ENCODE results near the gene SLCO1C1. TPM values are rescaled to one million over a fixed set of nuclear protein-coding genes. Genes with fewer than 3 reads are reported as not detected.

The SLCO1C1 gene
- total and polyA plus RNA-seq, 2 of the 4 experiments (the other 2 are of a cell fraction): not detected

- DNase-seq (no peak), ATAC-seq (ENCODE audit: low read depth) (no peak)
- CTCF ChIA-PET: no interaction called here
- Histone ChIP-seq H3K9ac (ENCODE audit: low read depth, low read length) (no peak overlapping the region), H3K79me1 (ENCODE audit: low read depth in 1 of 2, low read length in 2 of 2) (no peaks in the 10 kb centered on the region), H2BK120ac (ENCODE audit: low read depth, low read length) (no peak overlapping the region), H4K20me1 (ENCODE audit: insufficient read depth, low read length) (no peaks in the 10 kb centered on the region), H2AK5ac (ENCODE audit: low read depth, low read length) (no peak overlapping the region), H3K9me3 (ENCODE audit: control insufficient read depth, insufficient read depth, low read length) (no peaks in the 10 kb centered on the region), H4K8ac (ENCODE audit: low read depth in 2 of 2, low read length in 2 of 2) (no peak overlapping the region), H3K14ac (replicated peaks; ENCODE audit: low read depth, low read length) (no peak overlapping the region), H3K4ac (ENCODE audit: low read depth, low read length) (no peak overlapping the region), H3K4me1 (ENCODE audit: control insufficient read depth, insufficient read depth, low read length) (no peaks in the 10 kb centered on the region), H3K56ac (ENCODE audit: extremely low read depth, insufficient read depth, low read length) (no peak overlapping the region), H3K9me1 (ENCODE audit: insufficient read depth, low read length) (no peaks in the 10 kb centered on the region), H3K23ac (ENCODE audit: low read depth, low read length) (no peak overlapping the region), H3K27ac (ENCODE audit: insufficient read depth, low read length) (no peak overlapping the region), H2BK20ac (ENCODE audit: low read depth, low read length) (no peak overlapping the region), H3K4me3 (ENCODE audit: insufficient read depth, low read depth, low read length) (no peak overlapping the region), H3K36me3 (ENCODE audit: control insufficient read depth, insufficient read depth, low read length) (no peaks in the 10 kb centered on the region), H2AK9ac (replicated peaks; ENCODE audit: low read depth, low read length, poor library complexity) (no peak overlapping the region), H3K4me2 (ENCODE audit: low read depth, low read length) (no peak overlapping the region), H3K18ac (ENCODE audit: low read depth, low read length) (no peak overlapping the region), H2BK5ac (ENCODE audit: low read depth, low read length, poor library complexity, severe bottlenecking) (no peak overlapping the region), H3K27me3 (ENCODE audit: control insufficient read depth, insufficient read depth, low read length) (no peaks in the 10 kb centered on the region), H2AFZ (replicated peaks; ENCODE audit: low read length, poor library complexity) (no peak overlapping the region), H2BK15ac (ENCODE audit: low read depth, low read length) (no peak overlapping the region), H4K91ac (ENCODE audit: insufficient read depth, low read depth, low read length) (no peak overlapping the region), H4K5ac (ENCODE audit: low read depth, low read length) (no peak overlapping the region)
- dilution Hi-C loops (cut with HindIII; ENCODE audit: low sequenced_read_pairs, unreplicated experiment) (no loop called here), intact Hi-C loops (cut with micrococcal nuclease) (no loop called here), in situ Hi-C loops (cut with MboI; ENCODE audit: low sequenced_read_pairs) (no loop called here)
- BruUV-seq (replicated peaks): no TSS peak
- POLR2A ChIA-PET (ENCODE audit: unreplicated experiment): no interaction called here
- no peak for TF ChIP-seq FOS (IDR thresholded peaks at IDR 0.05; ENCODE audit: low read depth, low read length)
- no peak for TF ChIP-seq RCOR1 (IDR thresholded peaks at IDR 0.05; ENCODE audit: insufficient replicate concordance, low read length)
- no peak for TF ChIP-seq RFX5 (IDR thresholded peaks at IDR 0.05; ENCODE audit: low read depth, low read length)
- no peak for TF ChIP-seq USF2 (IDR thresholded peaks at IDR 0.05; ENCODE audit: low read depth, low read length)
- TF ChIP-seq BHLHE40 (IDR thresholded peaks at IDR 0.05; ENCODE audit: low read depth, low read length): no peak
- no CpG with 5 or more reads among the region's 2 CpGs for WGBS, 2 experiments (ENCODE audit: extremely low coverage in 2 of 2, insufficient read length in 1 of 2)
Observed at GRCh38 chr12:20716037-20716436, 20.9 kb downstream of the SLCO1C1 start.

Measured in IMR-90 (cell line).